HFFc6 (cell line): ENCODE results near the gene YWHAG. TPM values are rescaled to one million over a fixed set of nuclear protein-coding genes. Genes with fewer than 3 reads are reported as not detected.

Experiments used
- DNase-seq: peaks from one replicate; pipeline ENCODE4 v3.0.0-alpha.2; 2018
- H3K27ac Mint-ChIP-seq: 2 replicates; pipeline ENCODE4 v1.8.0; 2020; ENCODE audit warnings: mild to moderate bottlenecking, mixed read lengths
- H3K27me3 Mint-ChIP-seq: 2 replicates; pipeline ENCODE4 v1.8.0; 2021; ENCODE audit warnings: mild to moderate bottlenecking, moderate library complexity, mixed read lengths; ENCODE audit not compliant: insufficient read depth
- H3K36me3 Mint-ChIP-seq: 2 replicates; pipeline ENCODE4 v1.8.0; 2021; ENCODE audit warnings: low read depth, mixed read lengths
- H3K4me1 Mint-ChIP-seq: 2 replicates; pipeline ENCODE4 v1.8.0; 2020; ENCODE audit warnings: low read depth, mixed read lengths
- H3K4me3 Mint-ChIP-seq: 2 replicates; pipeline ENCODE4 v1.8.0; 2020; ENCODE audit warnings: mild to moderate bottlenecking, moderate library complexity, mixed read lengths
- H3K9me3 Mint-ChIP-seq: 2 replicates; pipeline ENCODE4 v1.8.0; 2020; ENCODE audit warnings: mild to moderate bottlenecking, mixed read lengths
- CTCF ChIP-seq: fragments of 200-600 bp; sonication (generic); IDR thresholded peaks from 2 replicates; pipeline ENCODE4 v1.5.0; 2021; ENCODE audit warnings: antibody characterized with exemption, mild to moderate bottlenecking
- total RNA-seq, 6 experiments: library from RNA; stranded (reverse); fragmentation: NEBNext Ultra II Directional; extraction: Animal tissue kit (Norgen Biotek cat#: 25700); gene quantifications; 2 replicates in 1 of 6; 3 replicates in 5 of 6; pipeline ENCODE4 v1.2.3, GENCODE V29; 2021

YWHAG gene
- total RNA-seq, 6 experiments from 2014 or later: 171 to 210 (median 180) TPM

DNA sequence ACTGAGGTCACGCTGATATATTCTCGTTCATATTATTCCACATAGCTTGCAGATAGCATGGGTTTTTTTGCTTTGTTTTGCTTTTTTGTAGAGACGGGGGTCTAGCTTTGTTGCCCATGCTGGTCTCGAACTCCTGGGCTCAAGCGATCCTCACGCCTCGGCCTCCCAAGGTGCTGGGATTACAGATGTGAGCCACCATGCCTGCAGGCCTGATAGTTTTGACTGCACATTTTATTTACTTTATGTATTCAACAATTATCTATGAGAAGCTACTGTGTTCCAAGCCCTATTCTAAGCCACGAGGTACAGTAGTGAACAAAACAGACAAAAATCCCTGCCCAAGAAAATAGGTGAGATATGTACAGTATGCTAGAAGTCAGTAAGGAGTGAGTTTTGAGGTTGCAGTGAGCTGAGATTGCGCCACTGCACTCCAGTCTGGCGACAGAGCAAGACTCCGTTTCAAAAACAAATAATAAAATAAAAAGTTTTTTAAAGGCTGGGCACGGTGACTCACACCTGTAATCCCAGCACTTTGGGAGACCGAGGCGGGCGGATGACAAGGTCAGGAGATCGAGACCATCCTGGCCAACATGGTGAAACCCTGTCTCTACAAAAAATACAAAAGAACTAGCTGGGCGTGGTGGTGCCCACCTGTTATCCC is 1.3 kb upstream of the YWHAG start:
- Mint-ChIP-seq H3K9me3 (no peaks in the 10 kb centered on the region), H3K27ac (peak overlapping the region; percentile 92), H3K4me3 (peak overlapping the region; percentile 88), H3K27me3 (no peaks in the 10 kb centered on the region), H3K36me3 (peaks cover 31% of the 10 kb centered on the region), H3K4me1 (peaks cover 48% of the 10 kb centered on the region)
- no peak for DNase-seq
- TF ChIP-seq CTCF: no peak

- Mint-ChIP-seq H3K9me3 (no peaks in the 10 kb centered on the region), H3K27me3 (no peaks in the 10 kb centered on the region), H3K4me1 (peaks cover 49% of the 10 kb centered on the region), H3K4me3 (peak overlapping the region; percentile 88), H3K27ac (peak overlapping the region; percentile 92), H3K36me3 (peaks cover 38% of the 10 kb centered on the region)
- TF ChIP-seq CTCF: peak; percentile 77
- peak; percentile 96 for DNase-seq
Observed at GRCh38 chr7:76359111-76359977, 553 bp upstream of the YWHAG start.

GRCh38 chr7:76358011-76358480 is 745 bp downstream of the YWHAG start:
- Mint-ChIP-seq H3K4me3 (peak overlapping the region; percentile 99), H3K27ac (peak overlapping the region; percentile 97), H3K4me1 (peaks cover 41% of the 10 kb centered on the region), H3K27me3 (no peaks in the 10 kb centered on the region), H3K36me3 (peaks cover 39% of the 10 kb centered on the region), H3K9me3 (no peaks in the 10 kb centered on the region)
- no peak for TF ChIP-seq CTCF
- no peak for DNase-seq

GRCh38 chr7:76357475-76358010 is 1.2 kb downstream of the YWHAG start:
- no peak for DNase-seq
- Mint-ChIP-seq H3K4me3 (peak overlapping the region; percentile 99), H3K27ac (peak overlapping the region; percentile 97), H3K36me3 (peaks cover 39% of the 10 kb centered on the region), H3K9me3 (no peaks in the 10 kb centered on the region), H3K4me1 (peaks cover 45% of the 10 kb centered on the region), H3K27me3 (no peaks in the 10 kb centered on the region)
- no peak for TF ChIP-seq CTCF

DNA sequence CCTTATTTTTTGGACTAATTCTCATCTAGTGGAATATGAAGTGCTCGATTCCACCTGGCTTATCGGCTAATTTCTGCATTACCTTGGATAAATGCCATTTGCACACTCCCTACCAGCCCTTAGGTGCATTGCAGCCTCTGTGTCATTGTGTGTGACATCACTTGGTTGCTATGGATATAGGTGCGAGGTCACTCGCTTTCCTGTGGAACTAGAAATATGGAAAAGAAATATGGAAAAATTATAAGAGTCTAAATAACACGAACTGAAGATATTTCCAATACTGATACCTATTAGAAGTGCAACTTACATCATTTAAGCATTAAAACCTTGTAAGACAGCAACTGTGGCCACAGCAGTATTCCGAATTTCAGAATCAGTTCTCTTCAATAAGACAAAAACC is 2.0 kb downstream of the YWHAG start:
- H3K9me3 Mint-ChIP-seq: no peaks in the 10 kb centered on the region
- no peaks in the 10 kb centered on the region for H3K27me3 Mint-ChIP-seq
- peak; percentile 57 for DNase-seq
- TF ChIP-seq CTCF: no peak
- peaks cover 45% of the 10 kb centered on the region for H3K36me3 Mint-ChIP-seq
- peak overlapping the region; percentile 97 for H3K27ac Mint-ChIP-seq
- H3K4me1 Mint-ChIP-seq: peaks cover 52% of the 10 kb centered on the region
- peak overlapping the region; percentile 99 for H3K4me3 Mint-ChIP-seq
